H1 (cell line): ENCODE data around the gene MGAT5. TPM values are rescaled to one million over a fixed set of nuclear protein-coding genes. Genes with fewer than 3 reads are reported as not detected.

Source experiments
- CTCF ChIA-PET: fragments of 300-600 bp; sonication (Branson Sonifier 250); formaldehyde crosslinking; loops from one replicate; lab custom pipeline; 2021; ENCODE audit not compliant: partially characterized antibody; lab: Charles Lee
- POLR2A ChIA-PET: fragments of 300-600 bp; sonication (Branson Sonifier 250); formaldehyde crosslinking; loops from one replicate; lab custom pipeline; 2021; ENCODE audit warnings: inconsistent platforms; ENCODE audit not compliant: partially characterized antibody; lab: Charles Lee
- DNase-seq, 2 experiments: peaks; one replicate each; pipeline versions ENCODE4 v3.0.0 to v3.0.0-alpha.2; 2010 to 2022; ENCODE audit warnings: low spot score in 2 of 2, low read depth in 1 of 2, mixed read lengths in 1 of 2
- FAIRE-seq: peaks from 2 replicates; lab custom pipeline; 2011; peaks lifted over from hg19 to GRCh38; lab: Jason Lieb, UNC
- H2AFZ ChIP-seq: 2 replicates; pipeline ENCODE4 v1.8.1; 2012; ENCODE audit warnings: low read length, inconsistent platforms
- H2AK5ac ChIP-seq: 2 replicates; pipeline ENCODE4 v1.6.1; 2013; ENCODE audit warnings: low read depth, low read length
- H2BK120ac ChIP-seq: replicated peaks from 2 replicates; pipeline ENCODE3; 2013; ENCODE audit warnings: low read depth, low read length, inconsistent platforms
- H2BK12ac ChIP-seq: 2 replicates; pipeline ENCODE4 v1.6.1; 2013; ENCODE audit warnings: low read depth, low read length
- H2BK15ac ChIP-seq: 2 replicates; pipeline ENCODE4 v1.6.1; 2013; ENCODE audit warnings: low read length
- H2BK20ac ChIP-seq: 2 replicates; pipeline ENCODE4 v1.6.1; 2013; ENCODE audit warnings: low read length
- H2BK5ac ChIP-seq: 2 replicates; pipeline ENCODE4 v1.6.1; 2013; ENCODE audit warnings: low read depth, low read length
- H3K14ac ChIP-seq: 2 replicates; pipeline ENCODE4 v1.6.1; 2013; ENCODE audit warnings: inconsistent platforms; ENCODE audit not compliant: insufficient read length
- H3K18ac ChIP-seq: 2 replicates; pipeline ENCODE4 v1.6.1; 2013; ENCODE audit warnings: low read length; ENCODE audit errors: extremely low read depth
- H3K23ac ChIP-seq: 2 replicates; pipeline ENCODE4 v1.6.1; 2013; ENCODE audit warnings: inconsistent platforms; ENCODE audit not compliant: insufficient read length
- H3K23me2 ChIP-seq: 2 replicates; pipeline ENCODE4 v1.6.1; 2013; ENCODE audit warnings: low read depth, low read length
- H3K27ac ChIP-seq: 2 replicates; pipeline ENCODE4 v1.6.1; 2011; ENCODE audit warnings: low read depth, low read length, inconsistent platforms
- H3K27me3 ChIP-seq, 4 experiments: replicated peaks in 1 of 4; 1 replicate in 1 of 4; 2 replicates in 3 of 4; pipeline versions ENCODE4 v1.6.1 to v1.8.1; 2011 to 2013; ENCODE audit warnings: low read length in 3 of 4, mild to moderate bottlenecking in 3 of 4, inconsistent platforms in 2 of 4, mixed read lengths in 2 of 4, moderate library complexity in 1 of 4; ENCODE audit not compliant: control insufficient read depth in 3 of 4, insufficient read depth in 3 of 4; ENCODE audit errors: extremely low read depth in 1 of 4
- H3K36me3 ChIP-seq, 4 experiments: 2 replicates each; pipeline versions ENCODE4 v1.6.1 to v1.8.1; 2011 to 2013; ENCODE audit warnings: mild to moderate bottlenecking in 4 of 4, low read length in 3 of 4, moderate library complexity in 2 of 4, control low read depth in 1 of 4, inconsistent platforms in 1 of 4; ENCODE audit not compliant: insufficient read depth in 4 of 4, control insufficient read depth in 2 of 4
- H3K4ac ChIP-seq: replicated peaks from 2 replicates; pipeline ENCODE3; 2013; ENCODE audit warnings: low read length, low read depth, mixed read lengths, inconsistent platforms; ENCODE audit not compliant: insufficient read length
- H3K4me1 ChIP-seq, 4 experiments: replicated peaks in 1 of 4; 1 replicate in 1 of 4; 2 replicates in 3 of 4; pipeline versions ENCODE4 v1.6.1 to v1.8.1; 2011 to 2013; ENCODE audit warnings: low read length in 3 of 4, inconsistent platforms in 2 of 4, mixed read lengths in 1 of 4; ENCODE audit not compliant: insufficient read depth in 4 of 4, control insufficient read depth in 3 of 4
- H3K4me2 ChIP-seq, 2 experiments: 2 replicates each; pipeline versions ENCODE4 v1.6.1 to v1.8.1; 2011 to 2013; ENCODE audit warnings: low read depth in 2 of 2, low read length in 2 of 2, control low read depth in 1 of 2, inconsistent platforms in 1 of 2, mild to moderate bottlenecking in 1 of 2; ENCODE audit not compliant: insufficient read depth in 1 of 2
- H3K4me3 ChIP-seq, 4 experiments: fragments of 200-600, 300-600 bp in 1 of 4; sonication (generic), shearing (Covaris generic), sonication (Bioruptor Twin) in 1 of 4; 2 replicates each; pipeline versions ENCODE4 v1.5.1 to v1.8.1; 2011 to 2016; ENCODE audit warnings: low read length in 4 of 4, low read depth in 3 of 4, control low read depth in 2 of 4, inconsistent platforms in 2 of 4, mild to moderate bottlenecking in 2 of 4, mixed read lengths in 1 of 4, moderate library complexity in 1 of 4; ENCODE audit not compliant: insufficient read depth in 2 of 4; ENCODE audit errors: extremely low read depth in 1 of 4
- H3K56ac ChIP-seq: replicated peaks from 2 replicates; pipeline ENCODE3; 2013; ENCODE audit warnings: low read depth, mild to moderate bottlenecking, mixed read lengths, low read length, inconsistent platforms; ENCODE audit not compliant: insufficient read length
- H3K79me1 ChIP-seq: 2 replicates; pipeline ENCODE4 v1.6.1; 2013; ENCODE audit warnings: low read depth, low read length, control low read depth
- H3K79me2 ChIP-seq, 2 experiments: 2 replicates each; pipeline versions ENCODE4 v1.6.1 to v1.8.1; 2012 to 2013; ENCODE audit warnings: low read length in 2 of 2, mild to moderate bottlenecking in 2 of 2, inconsistent platforms in 1 of 2; ENCODE audit not compliant: insufficient read depth in 2 of 2, control insufficient read depth in 1 of 2
- H3K9ac ChIP-seq, 4 experiments: replicated peaks in 1 of 4; 1 replicate in 1 of 4; 2 replicates in 3 of 4; pipeline versions ENCODE4 v1.6.1 to v1.8.1; 2011 to 2013; ENCODE audit warnings: low read depth in 3 of 4, low read length in 3 of 4, control low read depth in 2 of 4, mild to moderate bottlenecking in 2 of 4, moderate library complexity in 2 of 4, inconsistent platforms in 1 of 4; ENCODE audit errors: extremely low read depth in 1 of 4
- H3K9me3 ChIP-seq, 2 experiments: 2 replicates each; pipeline versions ENCODE4 v1.6.1 to v1.8.1; 2012 to 2013; ENCODE audit warnings: mild to moderate bottlenecking in 2 of 2, moderate library complexity in 2 of 2, control low read depth in 1 of 2, inconsistent platforms in 1 of 2, low read depth in 1 of 2, low read length in 1 of 2, mixed read lengths in 1 of 2; ENCODE audit not compliant: insufficient read depth in 2 of 2
- H4K20me1 ChIP-seq, 2 experiments: replicated peaks in 1 of 2; 2 replicates each; pipeline versions ENCODE3 to v1.8.1; 2011 to 2013; ENCODE audit warnings: inconsistent platforms in 2 of 2, low read length in 2 of 2, mild to moderate bottlenecking in 1 of 2; ENCODE audit not compliant: insufficient read depth in 2 of 2, control insufficient read depth in 1 of 2
- H4K5ac ChIP-seq: 2 replicates; pipeline ENCODE4 v1.6.1; 2013; ENCODE audit warnings: low read length, low read depth, mixed read lengths, inconsistent platforms; ENCODE audit not compliant: insufficient read length
- H4K8ac ChIP-seq: 2 replicates; pipeline ENCODE4 v1.8.0; 2013; ENCODE audit warnings: mild to moderate bottlenecking, moderate library complexity, low read length, inconsistent platforms; ENCODE audit not compliant: insufficient read depth; ENCODE audit errors: extremely low read depth
- H4K91ac ChIP-seq: replicated peaks from 2 replicates; pipeline ENCODE3; 2013; ENCODE audit warnings: low read length, mixed read lengths, inconsistent platforms; ENCODE audit not compliant: insufficient read length
- ASH2L ChIP-seq: fragments of 200-600, 300-600 bp; sonication (generic); IDR thresholded peaks from one replicate; pipeline ENCODE4 v1.7.1; 2017; ENCODE audit warnings: low read length
- CHD1 ChIP-seq: IDR thresholded peaks from 2 replicates; pipeline ENCODE4 v1.6.1; 2012; ENCODE audit warnings: low read depth, low read length, improper control_type of control experiment
- CREB1 ChIP-seq: IDR thresholded peaks from 2 replicates; pipeline ENCODE4 v1.6.1; 2012; ENCODE audit warnings: inconsistent platforms
- EZH2 ChIP-seq: fragments of 200-600 bp; sonication (generic); IDR thresholded peaks from 2 replicates; pipeline ENCODE4 v1.7.1; 2012; ENCODE audit warnings: low read depth, mild to moderate bottlenecking, moderate library complexity, low read length, inconsistent platforms; ENCODE audit not compliant: severe bottlenecking
- JUN ChIP-seq: IDR thresholded peaks from 2 replicates; pipeline ENCODE4 v1.6.1; 2011; ENCODE audit warnings: low read depth, mild to moderate bottlenecking, improper control_type of control experiment, low read length
- KDM1A ChIP-seq: fragments of 200-600, 300-600 bp; sonication (generic); IDR thresholded peaks from 2 replicates; pipeline ENCODE4 v1.7.1; 2016; ENCODE audit warnings: mild to moderate bottlenecking, low read length, borderline replicate concordance
- POLR2A ChIP-seq, 2 experiments: IDR thresholded peaks; 1 replicate in 1 of 2; 2 replicates in 1 of 2; pipeline ENCODE4 v1.6.1; 2011; ENCODE audit warnings: low read depth in 2 of 2, low read length in 2 of 2, mild to moderate bottlenecking in 2 of 2; ENCODE audit errors: control extremely low read depth in 1 of 2
- RXRA ChIP-seq: IDR thresholded peaks from 2 replicates; pipeline ENCODE4 v1.6.1; 2011; ENCODE audit warnings: low read depth, mild to moderate bottlenecking, low read length, moderate library complexity; ENCODE audit not compliant: insufficient read depth
- SIX5 ChIP-seq: IDR thresholded peaks from 2 replicates; pipeline ENCODE4 v1.6.1; 2011; ENCODE audit warnings: mild to moderate bottlenecking, low read depth, low read length
- SP2 ChIP-seq: IDR thresholded peaks from 2 replicates; pipeline ENCODE4 v1.6.1; 2012; ENCODE audit warnings: mild to moderate bottlenecking, low read length, inconsistent platforms
- SP4 ChIP-seq: IDR thresholded peaks from 2 replicates; pipeline ENCODE4 v1.6.1; 2012; ENCODE audit warnings: low read length, inconsistent platforms
- TBP ChIP-seq: IDR thresholded peaks from 2 replicates; pipeline ENCODE4 v1.6.1; 2011; ENCODE audit warnings: low read depth, low read length, improper control_type of control experiment
- TEAD4 ChIP-seq: IDR thresholded peaks from 2 replicates; pipeline ENCODE4 v1.6.1; 2012; ENCODE audit warnings: low read depth, low read length, inconsistent platforms, mixed read lengths
- ZNF274 ChIP-seq: IDR thresholded peaks from 2 replicates; pipeline ENCODE4 v1.7.0; 2012; ENCODE audit warnings: low read length, borderline replicate concordance; ENCODE audit errors: extremely low read depth
- WGBS, 2 experiments: shearing (Covaris generic) in 1 of 2; methylation state at CpG; one replicate each; pipeline versions ENCODE4 v1.1.6 to v1.1.7; 2013 to 2015; ENCODE audit warnings: low lambda C conversion rate in 2 of 2, mixed read lengths in 2 of 2, inconsistent platforms in 1 of 2, low coverage in 1 of 2, missing lambda C conversion rate in 1 of 2; ENCODE audit not compliant: insufficient replicate concordance in 2 of 2, insufficient coverage in 1 of 2, insufficient read length in 1 of 2; ENCODE audit errors: extremely low coverage in 1 of 2, missing lambda C conversion rate in 1 of 2; 5-methylcytosine and 5-hydroxymethylcytosine counted together
- polyA plus RNA-seq, 7 experiments: library from polyadenylated mRNA; depleted of rRNA in 3 of 7; stranded (reverse) in 5 of 7; unstranded in 2 of 7; fragments of >200 nt in 5 of 7; fragments of 200-250 nt in 2 of 7; gene quantifications; 1 replicate in 5 of 7; 2 replicates in 1 of 7; 4 replicates in 1 of 7; pipeline versions ENCODE4 v1.2.1 to v1.2.3, GENCODE V29; 2011 to 2013; ENCODE audit warnings: missing spikeins in 2 of 7, mixed read lengths in 2 of 7
- total RNA-seq: library from RNA; stranded (reverse); fragmentation: NEBNext Ultra II Directional; extraction: Animal tissue kit (Norgen Biotek cat#: 25700); gene quantifications from 2 replicates; pipeline ENCODE4 v1.2.1, GENCODE V29; 2021

MGAT5 gene
- total and polyA plus RNA-seq, 2 of the 8 experiments (the other 6 are each of a cell fraction or from before 2014, with no cell fraction given): 11.2 to 49.2 TPM

- Histone ChIP-seq H2AK5ac (no peak overlapping the region), H3K4me2 (no peak overlapping the region), H2BK15ac (no peak overlapping the region), H3K79me2 (peaks cover 0 to 23% of the 10 kb centered on the region in 2 experiments; a peak in 1 of 4 replicates), H3K9ac (no peak overlapping the region), H4K91ac (no peak overlapping the region), H3K36me3 (peaks cover 0 to 10% (median 1%) of the 10 kb centered on the region in 4 experiments; a peak in 3 of 8 replicates), H3K27me3 (no peaks in the 10 kb centered on the region), H4K20me1 (peaks cover 0 to 10% of the 10 kb centered on the region in 2 experiments), H3K4me1 (peaks cover 3 to 11% (median 8%) of the 10 kb centered on the region in 4 experiments; a peak in 6 of 7 replicates), H3K4ac (no peak overlapping the region), H3K4me3 (no peak overlapping the region), H2BK5ac (no peak overlapping the region), H2AFZ (no peak overlapping the region), H3K14ac (no peak overlapping the region), H2BK20ac (no peak overlapping the region), H3K56ac (no peak overlapping the region), H3K23me2 (no peaks in the 10 kb centered on the region), H2BK12ac (no peak overlapping the region), H2BK120ac (no peak overlapping the region), H3K23ac (no peak overlapping the region), H3K27ac (no peak overlapping the region), H4K8ac (no peak overlapping the region), H3K79me1 (peaks cover 12% of the 10 kb centered on the region), H4K5ac (no peak overlapping the region), H3K18ac (no peak overlapping the region), H3K9me3 (no peaks in the 10 kb centered on the region)
- ChIA-PET POLR2A (no interaction called here), CTCF (no interaction called here)
- TF ChIP-seq KDM1A (no peak), SP2 (no peak), CREB1 (no peak), ASH2L (no peak), EZH2 (no peak), JUN (no peak), TEAD4 (no peak), SIX5 (no peak), TBP (no peak), SP4 (no peak), RXRA (no peak), ZNF274 (no peak), CHD1 (no peak), POLR2A (IDR thresholded peaks at IDR 0.05; ENCODE audit: control extremely low read depth in 1 of 2, low read depth in 2 of 2, low read length in 2 of 2) (no peak)
- no peak for FAIRE-seq
- no peak for DNase-seq
- 89% methylated on average over 7 of the region's 7 CpGs; no CpG with 5 or more reads in 1 of the 2 experiments for WGBS, 2 experiments
Measured at GRCh38 chr2:134258684-134259388, 5.0 kb downstream of the MGAT5 start.
